RCC 7860 (cell line): ENCODE results near the gene SMAP1.
A peak's percentile ranks its signal among the peaks of the same experiment; 100 is the strongest.

Experiments
- DNase-seq: peaks from one replicate; pipeline ENCODE4 v3.0.0-alpha.2; 2015; ENCODE audit warnings: low spot score
- FAIRE-seq: peaks from 2 replicates; lab custom pipeline; 2012; peaks lifted over from hg19 to GRCh38; lab: Jason Lieb, UNC

SMAP1 gene

GRCh38 chr6:70676821-70677220, 9.1 kb downstream of the SMAP1 start:
- FAIRE-seq (no peak), DNase-seq (no peak)

GRCh38 chr6:70680396-70680795, 12.7 kb downstream of the SMAP1 start:
- FAIRE-seq = no peak
- DNase-seq = no peak

- FAIRE-seq = no peak
- no peak for DNase-seq
Observed at GRCh38 chr6:70684794-70685493, 17.3 kb downstream of the SMAP1 start.

GRCh38 chr6:70685494-70686180, 18.0 kb downstream of the SMAP1 start:
- no peak for FAIRE-seq
- DNase-seq = no peak

DNA sequence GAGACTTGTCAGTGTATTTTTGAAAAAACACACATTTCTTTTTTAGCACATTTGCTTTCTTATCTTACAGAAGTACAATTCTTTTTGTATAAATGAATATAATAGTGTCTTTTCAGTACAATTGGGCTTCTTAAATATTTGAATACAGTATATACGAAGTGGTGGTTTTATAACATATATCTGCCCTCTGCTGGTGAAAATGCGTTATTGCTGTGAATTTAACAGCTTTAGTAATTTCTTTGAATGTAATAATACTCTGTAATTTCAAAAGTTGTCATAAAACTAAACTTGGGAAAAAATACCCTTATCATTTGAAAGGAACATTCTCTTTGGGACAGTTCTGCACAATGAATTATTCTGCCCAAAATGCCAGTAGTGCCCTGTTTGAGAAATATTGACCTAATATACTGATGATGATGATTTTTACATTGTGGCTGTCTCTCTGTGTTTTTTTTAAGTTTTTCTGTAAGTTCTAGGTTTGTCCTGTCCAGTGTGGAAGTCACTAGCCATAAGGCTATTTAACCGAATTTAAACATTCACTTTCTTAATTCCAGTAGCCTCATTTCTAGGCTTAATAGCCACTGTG, 19.0 kb downstream of the SMAP1 start:
- DNase-seq (peak; percentile 41), FAIRE-seq (peak; percentile 88)

GRCh38 chr6:70693887-70694286, 26.2 kb downstream of the SMAP1 start:
- FAIRE-seq (no peak), DNase-seq (no peak)

- DNase-seq (no peak), FAIRE-seq (no peak)
Observed at GRCh38 chr6:70694371-70694770, 26.7 kb downstream of the SMAP1 start.

DNA sequence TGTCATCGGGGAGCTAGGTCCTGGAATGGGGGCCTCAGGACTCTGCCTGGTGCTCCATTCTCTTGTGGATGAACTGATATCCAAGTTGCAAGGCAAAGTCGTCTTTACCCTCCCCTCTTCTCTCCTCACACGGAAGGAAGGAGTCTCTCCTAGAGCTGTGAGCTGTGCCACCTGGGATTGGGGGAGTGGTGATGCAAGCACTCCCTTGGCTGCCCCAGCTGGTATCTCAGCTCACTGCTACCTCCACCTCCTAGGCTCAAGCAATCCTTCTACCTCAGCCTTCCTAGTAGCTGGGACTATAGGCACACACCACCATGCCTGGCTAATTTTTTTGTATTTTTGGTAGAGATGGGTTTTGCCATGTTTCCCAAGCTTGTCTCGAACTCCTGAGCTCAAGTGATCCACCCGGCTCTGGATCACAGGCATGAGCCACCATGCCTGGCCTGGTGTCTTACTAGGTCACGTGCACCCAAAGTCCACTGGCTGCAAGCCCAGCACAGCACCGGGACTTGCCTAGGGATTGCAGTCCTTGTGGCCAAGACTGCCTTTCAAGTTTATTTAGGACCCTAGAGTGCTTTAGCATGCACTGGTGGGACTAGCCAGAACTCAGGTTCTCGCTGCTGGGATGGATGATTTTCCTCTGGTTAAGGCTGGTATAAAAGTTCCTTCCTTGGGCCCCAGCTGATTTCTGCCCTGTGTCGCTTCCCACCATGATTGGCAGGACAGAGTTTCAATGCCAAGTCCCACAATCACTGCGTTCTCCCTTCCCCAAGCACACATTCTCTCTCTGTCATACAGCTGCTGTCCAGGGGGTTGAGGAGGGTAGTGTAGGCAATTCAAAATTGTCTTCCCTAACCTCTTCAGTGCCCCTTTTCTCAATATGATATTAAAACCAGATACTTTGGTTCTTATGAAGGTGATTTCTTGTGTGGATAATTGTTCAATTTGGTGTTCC, 33.5 kb downstream of the SMAP1 start:
- DNase-seq (no peak), FAIRE-seq (no peak)

GRCh38 chr6:70705772-70706171, 38.1 kb downstream of the SMAP1 start:
- DNase-seq (no peak), FAIRE-seq (no peak)

- peak; percentile 78 for FAIRE-seq
- DNase-seq = no peak
Observed at GRCh38 chr6:70706491-70707123, 38.9 kb downstream of the SMAP1 start.

- DNase-seq (no peak), FAIRE-seq (no peak)
Observed at GRCh38 chr6:70707893-70708292, 40.2 kb downstream of the SMAP1 start.

DNA sequence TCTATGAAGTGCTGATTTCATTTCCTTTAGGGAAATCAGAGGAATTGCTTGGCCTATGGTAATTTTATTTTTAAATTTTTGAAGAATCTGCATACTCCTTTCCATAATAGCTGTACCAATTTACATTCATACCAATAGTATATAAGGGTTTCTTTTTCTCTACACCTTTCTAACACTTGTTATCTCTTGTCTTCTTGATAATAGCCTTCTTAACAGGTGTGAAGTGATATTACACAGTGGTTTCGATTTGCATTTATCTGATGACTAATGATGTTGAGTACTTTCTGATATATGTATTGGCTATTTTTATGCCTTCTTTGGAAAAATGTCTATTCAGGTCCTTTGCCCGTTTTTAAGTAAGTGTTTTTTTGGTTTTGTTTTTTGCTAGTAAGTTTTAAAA, 40.8 kb downstream of the SMAP1 start:
- DNase-seq (no peak), FAIRE-seq (no peak)

GRCh38 chr6:70709826-70710225, 42.1 kb downstream of the SMAP1 start:
- peak; percentile 52 for FAIRE-seq
- DNase-seq = peak; percentile 24

DNA sequence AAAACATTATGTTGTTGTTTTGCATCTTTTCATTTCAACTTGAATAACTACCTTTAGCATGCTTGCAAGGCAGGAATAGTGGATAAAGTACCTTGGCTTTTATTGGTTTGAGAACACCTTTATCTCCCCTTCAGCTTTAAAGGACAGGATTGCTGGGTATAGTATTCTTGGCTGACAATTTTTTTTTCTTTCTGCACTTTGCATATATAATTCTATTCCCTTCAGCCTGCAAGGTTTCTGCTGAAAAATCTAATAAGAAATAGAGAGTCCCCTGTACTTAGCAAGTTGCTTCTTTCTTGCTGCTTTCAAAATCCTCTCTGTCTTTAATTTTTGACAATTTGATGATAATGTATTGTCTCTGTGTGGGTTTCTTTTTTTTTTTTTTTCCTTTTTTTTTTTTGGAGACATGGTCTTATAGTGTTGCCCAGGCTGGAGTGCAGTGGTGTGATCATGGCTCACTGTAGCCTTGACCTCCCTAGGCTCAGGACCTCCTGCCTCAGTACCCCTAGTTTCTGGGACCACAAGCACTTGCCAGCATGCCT, 47.1 kb downstream of the SMAP1 start:
- DNase-seq (no peak), FAIRE-seq (no peak)

DNA sequence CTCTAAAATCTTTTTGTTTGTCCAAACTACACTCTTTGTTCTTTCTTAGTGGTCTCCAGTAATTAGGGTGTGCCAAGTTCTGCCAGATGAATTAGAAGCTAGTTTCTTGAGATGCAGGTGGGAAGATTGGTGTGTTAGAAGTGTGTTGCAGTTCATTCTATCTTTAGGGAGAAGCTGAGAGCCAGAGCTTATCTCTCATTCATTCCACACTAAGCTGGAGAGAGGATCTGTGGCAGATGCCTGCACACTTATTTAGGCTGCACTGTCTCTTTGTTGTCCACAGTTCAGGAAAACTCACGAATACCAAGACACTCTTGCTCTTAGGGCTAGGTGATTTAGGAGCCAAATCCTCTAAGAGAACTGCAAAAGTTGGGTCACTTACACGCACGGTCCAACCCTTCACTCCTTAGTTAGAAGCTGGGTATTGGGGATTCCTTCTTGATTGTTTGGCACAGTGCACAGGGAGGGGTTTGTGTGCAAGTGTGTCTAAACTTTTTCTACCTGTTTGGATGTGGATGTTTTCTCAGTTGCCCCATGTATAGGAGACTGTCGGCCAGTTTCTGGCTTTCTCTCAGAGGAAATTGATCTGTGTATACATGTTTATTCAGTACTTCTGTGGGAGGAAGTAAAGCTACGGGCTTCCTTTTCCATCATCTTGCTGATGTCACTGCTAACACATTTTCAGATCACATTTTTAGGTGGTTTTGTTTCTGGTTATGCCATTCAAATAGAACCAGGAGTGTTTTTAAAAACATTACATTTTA, 49.5 kb downstream of the SMAP1 start:
- DNase-seq (no peak), FAIRE-seq (no peak)

DNA sequence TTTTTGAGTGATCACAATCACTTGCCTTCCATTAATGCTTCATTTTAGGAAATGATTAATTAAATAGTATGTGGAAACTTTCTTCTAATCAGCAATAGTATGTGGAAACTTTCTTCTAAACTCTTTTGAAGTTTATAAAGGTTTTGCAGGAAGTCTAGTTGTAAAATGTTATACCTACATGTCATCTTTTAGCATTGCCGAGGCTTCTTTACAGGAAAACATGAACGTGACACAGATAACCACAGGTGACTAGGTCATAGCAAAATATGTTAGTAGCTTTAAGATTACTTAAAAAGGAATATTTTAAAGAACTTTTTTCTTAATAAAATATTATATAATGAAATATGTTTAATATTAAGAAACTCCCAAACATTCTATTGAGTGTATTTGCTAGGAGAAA, 56.8 kb downstream of the SMAP1 start:
- no peak for DNase-seq

GRCh38 chr6:70725817-70726415, 58.2 kb downstream of the SMAP1 start:
- DNase-seq (no peak), FAIRE-seq (no peak)

More for the DNA sequence above, 56.8 kb downstream of the SMAP1 start:
- peak; percentile 18 for FAIRE-seq

DNA sequence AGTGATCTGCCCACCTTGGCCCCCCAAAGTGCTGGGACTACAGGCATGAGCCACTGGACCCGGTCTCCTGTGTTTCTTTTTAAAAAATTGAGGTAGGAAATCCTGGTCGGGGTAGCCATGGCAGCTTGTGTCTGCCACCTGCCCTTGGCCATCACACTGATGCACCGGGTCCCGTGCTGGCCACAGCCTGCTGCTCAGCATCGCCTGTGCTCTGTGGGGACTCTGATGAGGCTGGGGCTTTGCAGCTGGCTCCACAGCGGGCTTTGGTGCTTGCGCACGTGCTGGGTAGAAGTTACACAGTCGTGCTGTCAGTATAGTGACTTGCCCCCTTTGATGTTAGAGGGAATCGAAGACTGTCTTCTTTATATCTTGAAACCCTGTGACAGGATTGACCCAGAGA, 66.7 kb downstream of the SMAP1 start:
- FAIRE-seq = no peak
- no peak for DNase-seq

GRCh38 chr6:70734979-70735378, 67.3 kb downstream of the SMAP1 start:
- DNase-seq (no peak), FAIRE-seq (no peak)
